HEK293 (cell line): ENCODE measurements around the gene FAM169A.

Experiments used
- ZBTB1 ChIP-seq: fragments of 450-650 bp; formaldehyde crosslinking; IDR thresholded peaks from 2 replicates; pipeline ENCODE4 v1.5.1; 2016; ENCODE audit warnings: missing biosample characterization, missing genetic modification characterization
- ZNF274 ChIP-seq, 2 experiments: fragments of 200-500 bp in 1 of 2; fragments of 450-650 bp in 1 of 2; sonication (Bioruptor generic) in 1 of 2; formaldehyde crosslinking in 1 of 2; IDR thresholded peaks; 2 replicates each; pipeline versions ENCODE4 v1.5.1 to v1.6.1; 2014 to 2016; ENCODE audit warnings: borderline replicate concordance in 1 of 2, inconsistent platforms in 1 of 2, low read length in 1 of 2, missing biosample characterization in 1 of 2, missing genetic modification characterization in 1 of 2

- TF ChIP-seq ZNF274 (IDR thresholded peaks at IDR 0.05; ENCODE audit: low read length) (no peak), ZNF274 (tag by site-specific recombination; IDR thresholded peaks at IDR 0.05; ENCODE audit: borderline replicate concordance) (no peak), ZBTB1 (tag by site-specific recombination) (no peak)
Measured at GRCh38 chr5:74892921-74893320, 26.7 kb upstream of the FAM169A start.
